ENCODE measurements around the gene SERPINE1. TPM values are rescaled to one million over a fixed set of nuclear protein-coding genes. Genes with fewer than 3 reads are reported as not detected.

SERPINE1 gene
- total RNA-seq (0.39 TPM), polyA plus RNA-seq (not detected)

- DNase-seq, result peak in 2 of 3 donors; percentile 21 to 78
- Histone ChIP-seq H3K27ac (ENCODE audit: insufficient read depth, low read length, poor library complexity, severe bottlenecking) (no peak within 1 kb of the TSS), H3K4me1 (ENCODE audit: control insufficient read depth, insufficient read depth, low read length, poor library complexity, severe bottlenecking) (peaks cover 10% of the 10 kb centered on the region), H3K4me3 (ENCODE audit: low read depth, low read length) (peak within 1 kb of the TSS; percentile 30), H3K27me3 (ENCODE audit: control insufficient read depth, insufficient read depth, low read length) (peaks cover 12% of the 10 kb centered on the region), H3K36me3 (ENCODE audit: control insufficient read depth, insufficient read depth, low read length) (no peaks in the 10 kb centered on the region), H3K9me3 (ENCODE audit: control insufficient read depth in 2 of 2, low read length in 2 of 2) (no peaks in the 10 kb centered on the region)
- Mint-ChIP-seq H3K36me3 (no peaks in the 10 kb centered on the region), H3K27me3 (peaks cover 55% of the 10 kb centered on the region), H3K4me3 (peak within 1 kb of the TSS; percentile 7 to 79 (median 40)), H3K4me1 (peaks cover 0 to 25% (median 12%) of the 10 kb centered on the region in 4 donors), H3K27ac (peak within 1 kb of the TSS in 2 of 3 donors; percentile 56 to 76), H3K9me3 (peaks cover 0 to 2% (median 0%) of the 10 kb centered on the region in 7 donors)
- ATAC-seq (ENCODE audit: low read depth in 2 of 2), result peak; percentile 80 to 81
Measured at GRCh38 chr7:101126651-101127459, at the start of gene SERPINE1. Gene SERPINE1, plus strand, starts transcription at chr7:101127104. Its CDS starts 1,290 bp downstream, at chr7:101128394.

- Histone ChIP-seq H3K4me3 (ENCODE audit: low read depth, low read length) (no peak overlapping the region), H3K27me3 (ENCODE audit: control insufficient read depth, insufficient read depth, low read length) (no peaks in the 10 kb centered on the region), H3K27ac (ENCODE audit: insufficient read depth, low read length, poor library complexity, severe bottlenecking) (no peak overlapping the region), H3K4me1 (ENCODE audit: control insufficient read depth, insufficient read depth, low read length, poor library complexity, severe bottlenecking) (no peaks in the 10 kb centered on the region), H3K9me3 (ENCODE audit: control insufficient read depth in 2 of 2, low read length in 2 of 2) (no peaks in the 10 kb centered on the region), H3K36me3 (ENCODE audit: control insufficient read depth, insufficient read depth, low read length) (no peaks in the 10 kb centered on the region)
- ATAC-seq (ENCODE audit: low read depth in 2 of 2), result peak; percentile 93 to 97
- Mint-ChIP-seq H3K36me3 (no peaks in the 10 kb centered on the region), H3K27ac (peak overlapping the region in 1 of 3 donors; percentile 17), H3K4me1 (peaks cover 0 to 5% (median 4%) of the 10 kb centered on the region in 4 donors), H3K4me3 (no peak overlapping the region), H3K27me3 (peaks cover 29% of the 10 kb centered on the region), H3K9me3 (peaks cover 0 to 1% (median 0%) of the 10 kb centered on the region in 7 donors)
- DNase-seq, result peak; percentile 67 to 78 (median 74)
Measured at GRCh38 chr7:101077303-101078086, 49.4 kb upstream of the SERPINE1 start.

- no peak for DNase-seq
- no peaks in the 10 kb centered on the region for H3K9me3 ChIP-seq (ENCODE audit: control insufficient read depth in 2 of 2, low read length in 2 of 2)
- no peak for ATAC-seq (ENCODE audit: low read depth in 2 of 2)
- Mint-ChIP-seq H3K36me3 (no peaks in the 10 kb centered on the region), H3K27me3 (peaks cover 12% of the 10 kb centered on the region), H3K27ac (no peak overlapping the region), H3K4me1 (peaks cover 0 to 24% (median 14%) of the 10 kb centered on the region in 4 donors), H3K9me3 (peaks cover 0 to 2% (median 0%) of the 10 kb centered on the region in 7 donors), H3K4me3 (peak overlapping the region in 1 of 4 donors; percentile 52)
- no peak overlapping the region for H3K4me3 ChIP-seq (ENCODE audit: low read depth, low read length)
- H3K36me3 ChIP-seq (ENCODE audit: control insufficient read depth, insufficient read depth, low read length), result no peaks in the 10 kb centered on the region
- H3K27me3 ChIP-seq (ENCODE audit: control insufficient read depth, insufficient read depth, low read length), result no peaks in the 10 kb centered on the region
- no peak overlapping the region for H3K27ac ChIP-seq (ENCODE audit: insufficient read depth, low read length, poor library complexity, severe bottlenecking)
- H3K4me1 ChIP-seq (ENCODE audit: control insufficient read depth, insufficient read depth, low read length, poor library complexity, severe bottlenecking), result peaks cover 15% of the 10 kb centered on the region
Measured at GRCh38 chr7:101081432-101081831, 45.5 kb upstream of the SERPINE1 start.

GRCh38 chr7:101084865-101085161 lies 42.1 kb upstream of the SERPINE1 start:
- Histone ChIP-seq H3K4me1 (ENCODE audit: control insufficient read depth, insufficient read depth, low read length, poor library complexity, severe bottlenecking) (peaks cover 32% of the 10 kb centered on the region), H3K27me3 (ENCODE audit: control insufficient read depth, insufficient read depth, low read length) (no peaks in the 10 kb centered on the region), H3K9me3 (ENCODE audit: control insufficient read depth in 2 of 2, low read length in 2 of 2) (no peaks in the 10 kb centered on the region), H3K27ac (ENCODE audit: insufficient read depth, low read length, poor library complexity, severe bottlenecking) (peak overlapping the region; percentile 88), H3K4me3 (ENCODE audit: low read depth, low read length) (peak overlapping the region; percentile 85), H3K36me3 (ENCODE audit: control insufficient read depth, insufficient read depth, low read length) (peaks cover 17% of the 10 kb centered on the region)
- Mint-ChIP-seq H3K4me1 (peaks cover 0 to 39% (median 16%) of the 10 kb centered on the region in 4 donors), H3K4me3 (peak overlapping the region; percentile 90 to 99 (median 98)), H3K27me3 (peaks cover 5% of the 10 kb centered on the region), H3K9me3 (peaks cover 0 to 2% (median 0%) of the 10 kb centered on the region in 7 donors), H3K27ac (peak overlapping the region; percentile 98 to 99 (median 99)), H3K36me3 (no peaks in the 10 kb centered on the region)
- DNase-seq (no peak), ATAC-seq (ENCODE audit: low read depth in 2 of 2) (no peak)

- Histone ChIP-seq H3K4me3 (ENCODE audit: low read depth, low read length) (peak within 1 kb of the TSS; percentile 85), H3K36me3 (ENCODE audit: control insufficient read depth, insufficient read depth, low read length) (peaks cover 17% of the 10 kb centered on the region), H3K9me3 (ENCODE audit: control insufficient read depth in 2 of 2, low read length in 2 of 2) (no peaks in the 10 kb centered on the region), H3K27ac (ENCODE audit: insufficient read depth, low read length, poor library complexity, severe bottlenecking) (peak within 1 kb of the TSS; percentile 88), H3K4me1 (ENCODE audit: control insufficient read depth, insufficient read depth, low read length, poor library complexity, severe bottlenecking) (peaks cover 32% of the 10 kb centered on the region), H3K27me3 (ENCODE audit: control insufficient read depth, insufficient read depth, low read length) (no peaks in the 10 kb centered on the region)
- peaks cover 0 to 2% (median 0%) of the 10 kb centered on the region in 7 donors for H3K9me3 Mint-ChIP-seq
- ATAC-seq (ENCODE audit: low read depth in 2 of 2) (peak; percentile 89 to 96), DNase-seq (peak; percentile 65 to 91 (median 73))
- H3K4me1 Mint-ChIP-seq, result peaks cover 0 to 40% (median 17%) of the 10 kb centered on the region in 4 donors
- H3K27ac Mint-ChIP-seq, result peak within 1 kb of the TSS; percentile 98 to 99 (median 99)
- peak within 1 kb of the TSS; percentile 90 to 99 (median 98) for H3K4me3 Mint-ChIP-seq
- peaks cover 5% of the 10 kb centered on the region for H3K27me3 Mint-ChIP-seq
- no peaks in the 10 kb centered on the region for H3K36me3 Mint-ChIP-seq
Measured at GRCh38 chr7:101085162-101085964, 41.5 kb upstream of the SERPINE1 start, which contains the start of gene TRIM56. Gene TRIM56, plus strand, starts transcription at chr7:101085481. Its CDS starts 1,832 bp downstream, at chr7:101087313.

- peak overlapping the region; percentile 38 to 99 (median 94) for H3K4me3 Mint-ChIP-seq
- no peaks in the 10 kb centered on the region for H3K27me3 Mint-ChIP-seq
- Histone ChIP-seq H3K4me1 (ENCODE audit: control insufficient read depth, insufficient read depth, low read length, poor library complexity, severe bottlenecking) (peaks cover 32% of the 10 kb centered on the region), H3K4me3 (ENCODE audit: low read depth, low read length) (no peak overlapping the region), H3K27me3 (ENCODE audit: control insufficient read depth, insufficient read depth, low read length) (no peaks in the 10 kb centered on the region), H3K9me3 (ENCODE audit: control insufficient read depth in 2 of 2, low read length in 2 of 2) (no peaks in the 10 kb centered on the region), H3K36me3 (ENCODE audit: control insufficient read depth, insufficient read depth, low read length) (peaks cover 25% of the 10 kb centered on the region), H3K27ac (ENCODE audit: insufficient read depth, low read length, poor library complexity, severe bottlenecking) (no peak overlapping the region)
- DNase-seq, result no peak
- H3K9me3 Mint-ChIP-seq, result peaks cover 0 to 2% (median 0%) of the 10 kb centered on the region in 7 donors
- no peak for ATAC-seq (ENCODE audit: low read depth in 2 of 2)
- H3K27ac Mint-ChIP-seq, result no peak overlapping the region
- H3K36me3 Mint-ChIP-seq, result peaks cover 7% of the 10 kb centered on the region
- H3K4me1 Mint-ChIP-seq, result peaks cover 0 to 50% (median 23%) of the 10 kb centered on the region in 4 donors
Measured at GRCh38 chr7:101087334-101088068, 39.4 kb upstream of the SERPINE1 start.

All from CD4-positive, CD25-positive, alpha-beta regulatory T cell (primary cell).